ENCODE results near the gene DTD1.

Gene DTD1

GRCh38 chr20:18721551-18722115 is 133.8 kb downstream of the DTD1 start:
- Histone ChIP-seq H3K36me3 (no peaks in the 10 kb centered on the region), H3K9me3 (no peaks in the 10 kb centered on the region), H3K4me1 (ENCODE audit: control insufficient read depth in 1 of 2, insufficient read depth in 1 of 2, low read depth in 1 of 2, low read length in 1 of 2) (peaks cover 0 to 6% of the 10 kb centered on the region in 2 experiments), H3K4me3 (ENCODE audit: low read depth in 1 of 2, low read length in 1 of 2) (no peak overlapping the region), H3K27me3 (no peaks in the 10 kb centered on the region), H3K27ac (no peak overlapping the region)
- TF ChIP-seq CTCF (IDR thresholded peaks at IDR 0.05): no peak

- H3K9me3 ChIP-seq: no peaks in the 10 kb centered on the region
- H3K27ac ChIP-seq: no peak overlapping the region
- H3K27me3 ChIP-seq: no peaks in the 10 kb centered on the region
- H3K36me3 ChIP-seq: no peaks in the 10 kb centered on the region
- no peak for TF ChIP-seq CTCF (IDR thresholded peaks at IDR 0.05)
- no peak overlapping the region for H3K4me3 ChIP-seq (ENCODE audit: low read depth in 1 of 2, low read length in 1 of 2)
- H3K4me1 ChIP-seq (ENCODE audit: control insufficient read depth in 1 of 2, insufficient read depth in 1 of 2, low read depth in 1 of 2, low read length in 1 of 2): no peaks in the 10 kb centered on the region
Observed at GRCh38 chr20:18722371-18722770, 134.5 kb downstream of the DTD1 start.

- TF ChIP-seq CTCF (IDR thresholded peaks at IDR 0.05): no peak
- Histone ChIP-seq H3K4me1 (ENCODE audit: control insufficient read depth in 1 of 2, insufficient read depth in 1 of 2, low read depth in 1 of 2, low read length in 1 of 2) (no peaks in the 10 kb centered on the region), H3K27me3 (no peaks in the 10 kb centered on the region), H3K9me3 (no peaks in the 10 kb centered on the region), H3K4me3 (ENCODE audit: low read depth in 1 of 2, low read length in 1 of 2) (no peak overlapping the region), H3K36me3 (no peaks in the 10 kb centered on the region), H3K27ac (no peak overlapping the region)
Observed at GRCh38 chr20:18724077-18724476, 136.2 kb downstream of the DTD1 start.

GRCh38 chr20:18724788-18725464 is 137.1 kb downstream of the DTD1 start:
- no peak for TF ChIP-seq CTCF (IDR thresholded peaks at IDR 0.05)
- H3K4me3 ChIP-seq (ENCODE audit: low read depth in 1 of 2, low read length in 1 of 2): no peak overlapping the region
- no peaks in the 10 kb centered on the region for H3K36me3 ChIP-seq
- H3K4me1 ChIP-seq (ENCODE audit: control insufficient read depth in 1 of 2, insufficient read depth in 1 of 2, low read depth in 1 of 2, low read length in 1 of 2): no peaks in the 10 kb centered on the region
- H3K9me3 ChIP-seq: no peaks in the 10 kb centered on the region
- no peaks in the 10 kb centered on the region for H3K27me3 ChIP-seq
- no peak overlapping the region for H3K27ac ChIP-seq

GRCh38 chr20:18727032-18727508 is 139.2 kb downstream of the DTD1 start:
- no peaks in the 10 kb centered on the region for H3K27me3 ChIP-seq
- no peaks in the 10 kb centered on the region for H3K4me1 ChIP-seq (ENCODE audit: control insufficient read depth in 1 of 2, insufficient read depth in 1 of 2, low read depth in 1 of 2, low read length in 1 of 2)
- no peaks in the 10 kb centered on the region for H3K36me3 ChIP-seq
- no peak for TF ChIP-seq CTCF (IDR thresholded peaks at IDR 0.05)
- no peaks in the 10 kb centered on the region for H3K9me3 ChIP-seq
- H3K27ac ChIP-seq: no peak overlapping the region
- H3K4me3 ChIP-seq (ENCODE audit: low read depth in 1 of 2, low read length in 1 of 2): no peak overlapping the region
